Measurements from ENCODE around the gene PROKR1. TPM values are rescaled to one million over a fixed set of nuclear protein-coding genes. Genes with fewer than 3 reads are reported as not detected.

PROKR1 gene
- total RNA-seq, 1 experiment from 2014 or later = 4.4 TPM

DNA sequence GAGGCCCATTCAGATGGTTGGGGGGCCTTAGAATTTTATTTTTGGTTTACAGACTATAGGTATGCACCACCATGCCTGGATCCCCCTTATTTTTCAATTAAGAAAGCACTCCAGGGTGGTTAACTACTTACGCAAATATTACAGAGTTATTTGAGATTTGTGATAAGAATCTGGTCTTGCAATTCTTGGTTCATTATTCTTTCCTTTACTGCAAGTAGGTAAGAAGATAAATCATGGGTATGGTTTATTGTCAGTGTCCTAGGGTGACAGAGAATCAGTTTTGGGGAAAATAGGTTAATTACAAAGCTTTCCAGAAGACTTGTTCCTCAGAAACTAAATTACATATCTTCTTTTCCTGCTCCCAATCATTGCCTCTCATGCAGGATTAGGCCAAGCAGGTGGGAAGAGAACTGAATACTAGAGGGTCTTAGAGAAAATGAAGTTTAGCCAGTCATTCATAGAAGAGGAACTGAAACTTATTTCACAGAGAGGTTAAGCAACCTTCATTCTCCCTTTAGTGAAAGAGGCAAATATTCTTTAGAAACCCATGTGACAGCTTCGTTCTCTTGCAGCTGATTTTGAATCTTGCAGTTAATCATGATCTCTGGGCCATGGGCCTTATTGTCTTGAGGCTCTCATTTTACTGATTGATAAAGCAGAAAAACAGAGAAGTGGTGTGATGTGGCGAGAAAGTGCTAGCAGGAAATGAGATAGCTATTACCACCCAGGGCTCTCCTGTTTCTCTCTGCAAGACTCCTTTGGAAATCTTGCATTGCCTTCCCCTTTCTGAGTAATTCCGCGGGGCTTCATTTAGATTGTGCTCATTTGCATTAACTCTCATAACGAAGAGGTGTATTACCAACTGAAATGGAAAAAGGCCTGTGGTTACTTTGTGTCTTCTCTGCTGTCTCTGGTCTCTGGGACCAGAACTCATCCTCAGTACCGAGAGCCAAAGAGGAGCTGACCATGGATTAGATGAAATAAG is 46.5 kb downstream of the PROKR1 start (continued):
- TF ChIP-seq, protein P1, sequence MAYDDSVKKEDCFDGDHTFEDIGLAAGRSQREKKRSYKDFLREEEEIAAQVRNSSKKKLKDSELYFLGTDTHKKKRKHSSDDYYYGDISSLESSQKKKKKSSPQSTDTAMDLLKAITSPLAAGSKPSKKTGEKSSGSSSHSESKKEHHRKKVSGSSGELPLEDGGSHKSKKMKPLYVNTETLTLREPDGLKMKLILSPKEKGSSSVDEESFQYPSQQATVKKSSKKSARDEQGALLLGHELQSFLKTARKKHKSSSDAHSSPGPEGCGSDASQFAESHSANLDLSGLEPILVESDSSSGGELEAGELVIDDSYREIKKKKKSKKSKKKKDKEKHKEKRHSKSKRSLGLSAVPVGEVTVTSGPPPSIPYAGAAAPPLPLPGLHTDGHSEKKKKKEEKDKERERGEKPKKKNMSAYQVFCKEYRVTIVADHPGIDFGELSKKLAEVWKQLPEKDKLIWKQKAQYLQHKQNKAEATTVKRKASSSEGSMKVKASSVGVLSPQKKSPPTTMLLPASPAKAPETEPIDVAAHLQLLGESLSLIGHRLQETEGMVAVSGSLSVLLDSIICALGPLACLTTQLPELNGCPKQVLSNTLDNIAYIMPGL (CRISPR knock-in tag; IDR thresholded peaks at IDR 0.05) = no peak
- TF ChIP-seq, protein P2, sequence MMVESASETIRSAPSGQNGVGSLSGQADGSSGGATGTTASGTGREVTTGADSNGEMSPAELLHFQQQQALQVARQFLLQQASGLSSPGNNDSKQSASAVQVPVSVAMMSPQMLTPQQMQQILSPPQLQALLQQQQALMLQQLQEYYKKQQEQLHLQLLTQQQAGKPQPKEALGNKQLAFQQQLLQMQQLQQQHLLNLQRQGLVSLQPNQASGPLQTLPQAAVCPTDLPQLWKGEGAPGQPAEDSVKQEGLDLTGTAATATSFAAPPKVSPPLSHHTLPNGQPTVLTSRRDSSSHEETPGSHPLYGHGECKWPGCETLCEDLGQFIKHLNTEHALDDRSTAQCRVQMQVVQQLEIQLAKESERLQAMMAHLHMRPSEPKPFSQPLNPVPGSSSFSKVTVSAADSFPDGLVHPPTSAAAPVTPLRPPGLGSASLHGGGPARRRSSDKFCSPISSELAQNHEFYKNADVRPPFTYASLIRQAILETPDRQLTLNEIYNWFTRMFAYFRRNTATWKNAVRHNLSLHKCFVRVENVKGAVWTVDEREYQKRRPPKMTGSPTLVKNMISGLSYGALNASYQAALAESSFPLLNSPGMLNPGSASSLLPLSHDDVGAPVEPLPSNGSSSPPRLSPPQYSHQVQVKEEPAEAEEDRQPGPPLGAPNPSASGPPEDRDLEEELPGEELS (CRISPR knock-in tag; IDR thresholded peaks at IDR 0.05) = no peak

DNA sequence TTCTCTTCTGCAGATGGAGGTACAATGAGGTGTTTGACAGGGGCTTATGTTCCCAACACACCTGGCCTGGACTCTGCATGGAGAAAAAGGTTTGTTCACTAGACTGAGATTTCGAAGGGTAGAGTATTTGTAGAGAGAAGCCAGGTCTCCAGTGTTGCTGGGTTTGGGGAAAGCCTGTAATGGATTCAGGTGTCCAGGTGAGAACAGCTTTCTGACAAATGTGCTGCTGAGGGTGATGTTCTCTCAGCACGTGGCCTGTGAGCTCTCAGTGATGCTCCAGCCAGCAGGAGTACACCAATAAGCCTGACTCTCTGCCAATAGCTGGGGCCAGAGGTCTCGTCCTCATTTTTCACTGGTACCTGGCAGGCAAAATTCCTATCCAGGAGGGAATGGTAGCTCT is 47.5 kb downstream of the PROKR1 start:
- TF ChIP-seq ATF1 (CRISPR knock-in tag; IDR thresholded peaks at IDR 0.05) = no peak
- TF ChIP-seq, protein P3, sequence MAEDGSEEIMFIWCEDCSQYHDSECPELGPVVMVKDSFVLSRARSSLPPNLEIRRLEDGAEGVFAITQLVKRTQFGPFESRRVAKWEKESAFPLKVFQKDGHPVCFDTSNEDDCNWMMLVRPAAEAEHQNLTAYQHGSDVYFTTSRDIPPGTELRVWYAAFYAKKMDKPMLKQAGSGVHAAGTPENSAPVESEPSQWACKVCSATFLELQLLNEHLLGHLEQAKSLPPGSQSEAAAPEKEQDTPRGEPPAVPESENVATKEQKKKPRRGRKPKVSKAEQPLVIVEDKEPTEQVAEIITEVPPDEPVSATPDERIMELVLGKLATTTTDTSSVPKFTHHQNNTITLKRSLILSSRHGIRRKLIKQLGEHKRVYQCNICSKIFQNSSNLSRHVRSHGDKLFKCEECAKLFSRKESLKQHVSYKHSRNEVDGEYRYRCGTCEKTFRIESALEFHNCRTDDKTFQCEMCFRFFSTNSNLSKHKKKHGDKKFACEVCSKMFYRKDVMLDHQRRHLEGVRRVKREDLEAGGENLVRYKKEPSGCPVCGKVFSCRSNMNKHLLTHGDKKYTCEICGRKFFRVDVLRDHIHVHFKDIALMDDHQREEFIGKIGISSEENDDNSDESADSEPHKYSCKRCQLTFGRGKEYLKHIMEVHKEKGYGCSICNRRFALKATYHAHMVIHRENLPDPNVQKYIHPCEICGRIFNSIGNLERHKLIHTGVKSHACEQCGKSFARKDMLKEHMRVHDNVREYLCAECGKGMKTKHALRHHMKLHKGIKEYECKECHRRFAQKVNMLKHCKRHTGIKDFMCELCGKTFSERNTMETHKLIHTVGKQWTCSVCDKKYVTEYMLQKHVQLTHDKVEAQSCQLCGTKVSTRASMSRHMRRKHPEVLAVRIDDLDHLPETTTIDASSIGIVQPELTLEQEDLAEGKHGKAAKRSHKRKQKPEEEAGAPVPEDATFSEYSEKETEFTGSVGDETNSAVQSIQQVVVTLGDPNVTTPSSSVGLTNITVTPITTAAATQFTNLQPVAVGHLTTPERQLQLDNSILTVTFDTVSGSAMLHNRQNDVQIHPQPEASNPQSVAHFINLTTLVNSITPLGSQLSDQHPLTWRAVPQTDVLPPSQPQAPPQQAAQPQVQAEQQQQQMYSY (CRISPR knock-in tag; IDR thresholded peaks at IDR 0.05) = peak; percentile 31; the same call in 1 of the 2 replicates
- POLR2A ChIA-PET = no interaction called here
- CTCF ChIA-PET = interaction anchor here (0.8 to 2.1 kb wide), 5 partner anchors 18 to 235 kb away, joined by 3 to 10 read pairs (median 4); no protein-coding TSS in a partner anchor

DNA sequence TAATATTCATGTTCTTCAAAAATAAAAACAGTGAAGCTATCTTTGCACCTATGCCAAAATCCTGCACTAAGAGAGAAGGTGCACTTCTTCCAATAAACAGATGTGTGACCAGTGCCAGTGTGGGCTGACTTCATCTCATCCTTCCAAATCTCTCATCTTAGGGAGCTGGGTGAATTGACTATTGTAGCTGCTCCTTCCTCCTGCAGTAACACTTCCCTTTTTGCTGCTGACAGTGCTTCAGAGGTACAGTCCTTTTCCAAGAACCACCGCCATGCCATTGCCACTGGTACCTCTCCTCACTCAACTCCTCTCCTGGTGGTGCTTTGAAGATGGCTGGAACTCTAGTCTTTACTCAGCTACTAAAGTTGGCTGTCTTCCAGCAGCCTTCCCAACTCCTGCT is 49.1 kb downstream of the PROKR1 start:
- Mint-ChIP-seq H3K36me3 (peaks cover 54% of the 10 kb centered on the region), H3K4me3 (no peak overlapping the region), H3K27ac (no peak overlapping the region), H3K4me1 (peaks cover 59% of the 10 kb centered on the region), H3K9me3 (peaks cover 51% of the 10 kb centered on the region), H3K27me3 (ENCODE audit: low read depth) (no peaks in the 10 kb centered on the region)
- TF ChIP-seq SMAD4 (CRISPR knock-in tag; IDR thresholded peaks at IDR 0.05) (no peak), SMAD3 (CRISPR knock-in tag; IDR thresholded peaks at IDR 0.05; ENCODE audit: borderline replicate concordance) (no peak), NR3C1 (CRISPR knock-in tag; conservative IDR thresholded peaks at IDR 0.05; ENCODE audit: low read depth) (no peak), ZNF263 (CRISPR knock-in tag; IDR thresholded peaks at IDR 0.05; ENCODE audit: low read depth) (no peak)
- TF ChIP-seq, protein P4, sequence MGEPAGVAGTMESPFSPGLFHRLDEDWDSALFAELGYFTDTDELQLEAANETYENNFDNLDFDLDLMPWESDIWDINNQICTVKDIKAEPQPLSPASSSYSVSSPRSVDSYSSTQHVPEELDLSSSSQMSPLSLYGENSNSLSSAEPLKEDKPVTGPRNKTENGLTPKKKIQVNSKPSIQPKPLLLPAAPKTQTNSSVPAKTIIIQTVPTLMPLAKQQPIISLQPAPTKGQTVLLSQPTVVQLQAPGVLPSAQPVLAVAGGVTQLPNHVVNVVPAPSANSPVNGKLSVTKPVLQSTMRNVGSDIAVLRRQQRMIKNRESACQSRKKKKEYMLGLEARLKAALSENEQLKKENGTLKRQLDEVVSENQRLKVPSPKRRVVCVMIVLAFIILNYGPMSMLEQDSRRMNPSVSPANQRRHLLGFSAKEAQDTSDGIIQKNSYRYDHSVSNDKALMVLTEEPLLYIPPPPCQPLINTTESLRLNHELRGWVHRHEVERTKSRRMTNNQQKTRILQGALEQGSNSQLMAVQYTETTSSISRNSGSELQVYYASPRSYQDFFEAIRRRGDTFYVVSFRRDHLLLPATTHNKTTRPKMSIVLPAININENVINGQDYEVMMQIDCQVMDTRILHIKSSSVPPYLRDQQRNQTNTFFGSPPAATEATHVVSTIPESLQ (CRISPR knock-in tag; IDR thresholded peaks at IDR 0.05) = no peak
- TF ChIP-seq, protein P5, sequence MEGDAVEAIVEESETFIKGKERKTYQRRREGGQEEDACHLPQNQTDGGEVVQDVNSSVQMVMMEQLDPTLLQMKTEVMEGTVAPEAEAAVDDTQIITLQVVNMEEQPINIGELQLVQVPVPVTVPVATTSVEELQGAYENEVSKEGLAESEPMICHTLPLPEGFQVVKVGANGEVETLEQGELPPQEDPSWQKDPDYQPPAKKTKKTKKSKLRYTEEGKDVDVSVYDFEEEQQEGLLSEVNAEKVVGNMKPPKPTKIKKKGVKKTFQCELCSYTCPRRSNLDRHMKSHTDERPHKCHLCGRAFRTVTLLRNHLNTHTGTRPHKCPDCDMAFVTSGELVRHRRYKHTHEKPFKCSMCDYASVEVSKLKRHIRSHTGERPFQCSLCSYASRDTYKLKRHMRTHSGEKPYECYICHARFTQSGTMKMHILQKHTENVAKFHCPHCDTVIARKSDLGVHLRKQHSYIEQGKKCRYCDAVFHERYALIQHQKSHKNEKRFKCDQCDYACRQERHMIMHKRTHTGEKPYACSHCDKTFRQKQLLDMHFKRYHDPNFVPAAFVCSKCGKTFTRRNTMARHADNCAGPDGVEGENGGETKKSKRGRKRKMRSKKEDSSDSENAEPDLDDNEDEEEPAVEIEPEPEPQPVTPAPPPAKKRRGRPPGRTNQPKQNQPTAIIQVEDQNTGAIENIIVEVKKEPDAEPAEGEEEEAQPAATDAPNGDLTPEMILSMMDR (IDR thresholded peaks at IDR 0.05) = no peak
- TF ChIP-seq, protein P3 (CRISPR knock-in tag; IDR thresholded peaks at IDR 0.05) = no peak
- POLR2A ChIA-PET = no interaction called here
- CTCF ChIA-PET = no interaction called here
- no peak for ATAC-seq
- DNase-seq (ENCODE audit: low spot score) = no peak

More for the DNA sequence above, 47.5 kb downstream of the PROKR1 start:
- Mint-ChIP-seq H3K27ac (peak overlapping the region; percentile 69; the same call in 1 of the 2 replicates), H3K36me3 (peaks cover 44% of the 10 kb centered on the region), H3K4me1 (peaks cover 56% of the 10 kb centered on the region), H3K27me3 (ENCODE audit: low read depth) (no peaks in the 10 kb centered on the region), H3K9me3 (peaks cover 41% of the 10 kb centered on the region), H3K4me3 (no peak overlapping the region)
- DNase-seq (ENCODE audit: low spot score) = no peak
- no peak for ATAC-seq

Data from WTC11 (cell line).